Astrocyte (in vitro differentiated cells and primary cell): ENCODE measurements around the gene EPS15.

ENCODE experiments used
- EZH2 ChIP-seq: IDR thresholded peaks from 2 replicates; pipeline ENCODE4 v1.6.1; 2012; ENCODE audit warnings: mild to moderate bottlenecking, low read length, inconsistent platforms; ENCODE audit not compliant: insufficient read depth
- TF ChIP-seq, protein P1 (sequence below): IDR thresholded peaks from 2 replicates; pipeline ENCODE4 v1.5.1; 2011; ENCODE audit warnings: low read depth, mild to moderate bottlenecking, inconsistent platforms, low read length, moderate library complexity; ENCODE audit not compliant: insufficient read depth

DNA sequence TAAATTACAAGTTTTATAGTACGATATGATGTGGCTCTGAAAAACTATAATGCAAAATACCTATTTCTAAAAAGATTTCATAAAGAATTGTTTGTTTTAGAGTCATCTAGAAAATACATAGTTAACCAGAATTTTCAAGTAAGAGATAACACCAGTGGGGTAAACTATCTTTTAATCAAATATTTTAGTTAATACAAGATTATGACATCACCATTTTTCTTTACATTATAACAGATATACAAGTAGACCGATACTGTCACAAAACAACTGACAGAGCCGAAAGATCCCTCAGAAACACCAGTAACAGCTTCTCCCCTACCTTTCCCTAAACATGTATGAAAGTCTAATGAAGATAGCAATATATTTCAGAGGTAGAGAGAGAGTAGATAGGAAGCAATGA is 54.2 kb downstream of the EPS15 start:
- TF ChIP-seq, protein P1, sequence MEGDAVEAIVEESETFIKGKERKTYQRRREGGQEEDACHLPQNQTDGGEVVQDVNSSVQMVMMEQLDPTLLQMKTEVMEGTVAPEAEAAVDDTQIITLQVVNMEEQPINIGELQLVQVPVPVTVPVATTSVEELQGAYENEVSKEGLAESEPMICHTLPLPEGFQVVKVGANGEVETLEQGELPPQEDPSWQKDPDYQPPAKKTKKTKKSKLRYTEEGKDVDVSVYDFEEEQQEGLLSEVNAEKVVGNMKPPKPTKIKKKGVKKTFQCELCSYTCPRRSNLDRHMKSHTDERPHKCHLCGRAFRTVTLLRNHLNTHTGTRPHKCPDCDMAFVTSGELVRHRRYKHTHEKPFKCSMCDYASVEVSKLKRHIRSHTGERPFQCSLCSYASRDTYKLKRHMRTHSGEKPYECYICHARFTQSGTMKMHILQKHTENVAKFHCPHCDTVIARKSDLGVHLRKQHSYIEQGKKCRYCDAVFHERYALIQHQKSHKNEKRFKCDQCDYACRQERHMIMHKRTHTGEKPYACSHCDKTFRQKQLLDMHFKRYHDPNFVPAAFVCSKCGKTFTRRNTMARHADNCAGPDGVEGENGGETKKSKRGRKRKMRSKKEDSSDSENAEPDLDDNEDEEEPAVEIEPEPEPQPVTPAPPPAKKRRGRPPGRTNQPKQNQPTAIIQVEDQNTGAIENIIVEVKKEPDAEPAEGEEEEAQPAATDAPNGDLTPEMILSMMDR = no peak
- no peak for TF ChIP-seq EZH2
